Myocyte (in vitro differentiated cells): Measurements from ENCODE around the gene LIPT2. TPM values are rescaled to one million over a fixed set of nuclear protein-coding genes. Genes with fewer than 3 reads are reported as not detected.

ENCODE experiments used
- DNase-seq: peaks from one replicate; pipeline ENCODE4 v3.0.0-alpha.2; 2012; ENCODE audit warnings: low read depth
- total RNA-seq: library from RNA; depleted of rRNA; stranded (reverse); fragments of >200 nt; gene quantifications from 2 replicates; pipeline ENCODE4 v1.2.3, GENCODE V29; 2014

Gene LIPT2
- total RNA-seq, 1 donor from 2014 or later = 4.5 TPM

DNA sequence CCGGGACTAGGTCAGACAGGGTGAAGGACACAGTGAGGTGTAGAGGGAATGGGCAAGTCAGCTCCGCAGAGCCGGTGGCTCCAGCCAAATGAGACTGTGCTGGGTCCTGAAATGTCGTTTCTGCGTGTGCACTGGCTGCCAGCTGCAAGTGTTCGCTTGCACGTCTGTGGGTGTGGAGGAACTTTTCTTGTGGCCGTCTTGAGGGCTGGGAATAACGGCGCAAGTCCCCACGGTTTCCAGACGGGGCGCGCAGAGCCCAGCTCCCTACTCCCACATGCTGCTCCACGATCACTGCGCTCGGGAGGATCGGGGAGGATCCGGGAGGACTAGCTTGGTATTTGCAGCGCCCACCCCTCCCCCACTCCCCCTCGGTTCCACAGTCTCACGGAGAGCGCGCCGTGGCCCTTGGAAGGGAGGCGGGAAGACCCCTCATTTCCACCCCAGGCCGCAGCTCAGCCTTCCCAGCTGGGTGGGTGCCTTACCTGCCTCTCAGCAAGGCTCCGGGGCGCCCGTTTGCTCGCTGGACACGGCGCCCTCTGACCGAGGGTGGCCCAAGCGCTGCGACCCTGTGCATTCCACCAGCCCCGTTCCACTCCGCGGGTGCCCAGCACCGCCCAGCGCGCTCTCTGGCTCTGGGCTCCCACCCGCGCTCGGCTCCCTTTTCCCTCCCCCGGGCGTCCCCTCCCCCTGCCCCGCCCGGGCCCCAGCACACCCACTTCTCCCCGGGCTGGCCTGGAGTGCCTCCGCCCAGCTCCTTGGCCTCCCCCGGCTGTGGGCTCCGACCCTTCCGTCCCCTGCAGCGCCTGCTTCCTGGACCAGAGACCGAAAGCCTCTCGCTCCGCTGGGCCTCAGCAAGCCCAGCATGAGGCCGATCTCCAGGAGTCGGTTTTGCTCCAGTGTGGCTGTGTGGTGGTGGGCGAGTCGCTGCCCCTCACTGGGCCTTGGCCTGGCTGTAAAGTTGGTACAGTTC lies 26.3 kb downstream of the LIPT2 start, which contains the start of gene KCNE3:
Gene KCNE3 (minus strand): TSS at position 634 of the 970 bp plus-strand sequence. CDS start 9,986 bp downstream, outside the sequence.
- no peak for DNase-seq

DNA sequence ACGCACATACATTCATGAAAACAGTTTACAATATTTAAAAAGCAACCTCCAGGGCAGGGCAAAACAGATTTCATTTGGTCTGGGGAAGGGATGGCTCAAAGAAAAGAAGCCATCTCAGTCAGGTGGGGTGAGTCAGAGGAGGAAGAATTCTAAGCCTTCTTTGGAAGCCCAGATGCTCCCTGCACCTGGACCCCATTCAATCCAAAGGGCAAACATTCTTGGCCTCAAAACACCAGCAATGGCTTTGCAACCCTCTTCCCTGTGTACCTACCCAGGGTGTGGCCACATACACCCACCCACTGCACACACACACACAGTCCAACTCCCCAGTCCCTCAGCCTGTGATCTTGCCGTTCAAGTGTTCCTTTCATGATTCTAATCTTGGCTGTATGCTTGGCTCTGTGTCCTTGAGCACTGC lies 28.2 kb downstream of the LIPT2 start:
- DNase-seq = no peak

DNA sequence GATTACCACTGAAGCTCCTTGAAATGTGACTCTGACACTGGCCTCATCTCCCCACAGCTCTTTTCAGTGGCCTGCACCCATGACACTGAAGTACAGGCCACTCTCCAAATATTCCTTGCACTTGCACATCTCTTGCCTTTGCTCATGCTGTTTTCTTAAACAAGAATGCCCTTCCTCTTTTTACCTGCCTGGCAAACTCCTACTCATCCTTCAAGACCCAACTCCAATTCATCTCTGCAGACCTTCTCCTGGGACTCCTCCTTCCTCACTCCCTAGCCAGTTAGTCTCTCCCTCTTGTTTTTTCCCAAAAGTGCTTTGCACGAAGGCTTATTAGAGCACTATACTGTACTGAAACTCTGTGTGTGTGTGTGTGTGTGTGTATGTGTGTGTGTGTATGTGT lies 28.8 kb downstream of the LIPT2 start:
- no peak for DNase-seq

DNA sequence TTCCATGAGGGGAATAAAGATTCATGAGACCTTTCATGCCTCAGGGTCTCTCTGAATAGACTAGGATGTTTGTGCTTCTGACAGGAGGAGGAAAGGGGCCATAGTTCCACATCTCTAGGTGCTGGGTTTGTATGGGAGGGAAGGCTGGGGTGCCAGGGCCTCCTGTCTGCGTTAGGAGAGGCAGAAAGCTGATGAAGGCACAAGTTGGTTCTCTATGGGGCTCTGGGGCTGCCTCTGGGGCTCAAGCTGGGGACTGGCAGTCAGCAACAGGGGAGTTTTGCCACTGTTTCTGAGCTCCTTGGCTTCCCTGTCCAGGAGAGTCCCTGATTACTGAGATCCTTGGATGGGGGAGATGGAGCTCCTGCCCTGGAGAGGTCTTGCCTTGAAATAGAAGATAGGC lies 30.3 kb downstream of the LIPT2 start:
- no peak for DNase-seq

DNA sequence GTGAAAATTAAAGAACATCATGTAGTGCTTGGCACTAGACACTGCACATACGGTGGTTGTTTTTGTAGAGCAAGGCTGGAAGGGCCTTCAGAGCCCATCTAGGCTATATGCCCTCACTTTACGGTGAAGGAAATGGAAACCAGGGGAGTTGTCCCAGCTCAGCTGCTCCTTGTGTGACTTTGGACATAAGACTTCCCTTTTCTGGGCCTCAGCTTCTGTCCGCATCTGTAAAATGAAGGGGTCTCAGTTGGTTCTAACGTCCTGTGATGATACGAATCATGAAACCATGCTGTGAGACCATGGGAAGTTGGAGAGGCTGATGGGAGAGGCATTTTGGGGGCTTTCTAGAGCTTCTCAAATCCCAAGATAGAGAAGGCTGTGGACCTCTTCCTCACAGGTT lies 30.9 kb downstream of the LIPT2 start:
- no peak for DNase-seq

DNA sequence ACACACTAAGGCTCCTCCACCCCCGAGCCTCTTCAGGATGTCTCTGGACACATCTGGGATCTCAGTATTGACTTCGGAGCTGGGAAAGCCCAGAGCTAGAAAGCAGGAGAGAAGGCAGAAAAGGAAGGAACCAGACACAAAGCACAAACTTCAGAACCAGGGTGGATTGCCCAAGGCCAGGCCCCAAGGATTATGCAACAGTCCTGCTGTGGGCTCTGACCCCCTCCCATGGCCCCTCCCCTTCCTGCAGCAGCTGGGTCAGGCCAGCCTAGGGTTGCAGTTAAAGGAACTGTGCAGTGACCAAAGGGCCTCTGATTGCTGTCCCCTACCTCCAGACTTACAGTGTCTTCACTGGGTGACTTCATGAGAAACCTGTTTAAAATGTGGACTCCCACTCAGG lies 31.5 kb downstream of the LIPT2 start:
- DNase-seq = peak; percentile 40

DNA sequence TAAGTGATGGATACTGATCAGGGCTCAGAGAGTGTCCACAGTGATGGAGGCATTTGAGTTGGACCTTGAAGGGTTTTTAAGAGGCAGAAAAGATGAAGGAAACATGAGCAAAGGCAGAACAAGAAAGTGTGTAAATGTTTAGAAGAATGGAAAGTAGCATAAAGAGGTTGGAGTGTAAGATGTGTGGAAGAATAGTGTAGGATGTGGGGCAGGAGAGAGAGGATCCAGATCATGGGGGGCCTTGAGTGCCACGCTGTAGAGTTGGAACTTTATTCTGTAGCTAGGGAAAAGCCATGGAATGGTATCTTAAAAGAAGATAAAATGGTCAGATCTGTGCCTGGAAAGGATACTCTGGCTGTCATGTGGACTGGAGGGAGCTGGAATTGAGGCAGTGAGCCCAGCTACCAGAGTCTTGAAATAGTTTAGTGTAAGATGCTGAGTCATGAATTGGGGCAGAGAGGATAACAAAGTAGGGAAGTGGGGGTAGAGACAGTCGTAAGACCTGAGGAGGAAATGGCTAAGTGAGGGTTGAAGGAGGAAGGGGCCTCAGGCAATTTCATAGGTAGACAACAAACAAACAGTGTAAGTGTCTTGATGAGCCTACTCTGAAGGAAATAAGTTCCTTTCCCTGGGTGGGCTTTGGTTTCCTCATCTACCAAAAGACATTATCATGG lies 32.9 kb downstream of the LIPT2 start:
- DNase-seq = no peak

DNA sequence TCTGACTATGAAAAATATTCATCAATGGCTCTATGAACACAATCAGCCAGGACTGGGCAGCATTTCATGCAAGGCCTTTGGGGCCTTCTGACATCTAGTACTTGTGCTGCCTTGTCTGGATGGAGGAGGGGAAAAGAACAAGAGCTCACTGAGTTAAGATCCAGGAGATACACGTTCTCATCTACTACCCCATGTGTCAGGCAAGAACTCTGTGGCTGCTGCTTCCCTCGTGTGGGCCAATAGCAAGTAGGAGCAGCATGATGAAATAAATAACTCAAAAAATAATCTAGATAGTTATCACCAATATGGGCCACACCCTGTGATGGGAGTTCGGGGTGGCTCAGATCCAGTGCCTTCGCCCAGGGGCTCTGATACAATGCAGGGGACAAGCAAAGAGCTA lies 33.5 kb downstream of the LIPT2 start:
- no peak for DNase-seq

DNA sequence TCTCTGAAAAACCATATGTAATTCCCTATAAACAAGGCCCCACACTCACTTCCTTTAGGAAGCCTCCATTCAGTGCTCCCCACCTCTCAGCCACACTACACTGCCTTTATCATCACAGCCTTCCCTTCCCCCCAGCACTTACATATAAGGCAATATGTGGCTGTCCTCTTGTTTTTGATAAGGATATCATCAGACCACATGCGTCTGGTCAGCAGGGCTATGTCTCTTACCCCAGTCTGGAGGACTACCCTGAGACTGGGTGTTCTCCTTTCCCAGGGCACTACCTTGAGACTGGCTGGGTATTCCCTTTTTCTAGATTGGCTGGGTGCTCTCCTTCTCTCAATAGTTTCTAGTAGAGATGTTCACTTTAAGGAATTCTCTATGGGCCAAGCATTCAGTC lies 33.9 kb downstream of the LIPT2 start:
- no peak for DNase-seq

DNA sequence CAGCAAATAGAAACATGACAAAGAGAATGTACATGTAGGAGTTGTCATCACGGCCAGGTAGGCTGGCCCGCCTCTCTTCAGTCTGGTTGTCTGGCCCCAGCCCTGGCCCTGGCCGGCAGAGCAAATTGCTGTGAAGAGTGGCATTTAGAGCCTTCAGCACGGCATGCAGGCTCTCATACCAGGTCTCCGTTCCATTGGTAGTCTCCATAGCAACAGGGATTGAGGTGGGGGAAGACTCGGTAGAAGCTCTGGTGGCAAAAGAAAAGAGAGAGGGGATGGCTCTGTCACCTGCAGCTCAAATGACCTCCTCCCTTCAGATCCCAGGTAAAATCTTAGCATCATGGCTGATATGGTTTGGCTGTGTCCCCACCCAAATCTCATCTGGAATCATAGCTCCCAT lies 36.2 kb downstream of the LIPT2 start:
- no peak for DNase-seq

DNA sequence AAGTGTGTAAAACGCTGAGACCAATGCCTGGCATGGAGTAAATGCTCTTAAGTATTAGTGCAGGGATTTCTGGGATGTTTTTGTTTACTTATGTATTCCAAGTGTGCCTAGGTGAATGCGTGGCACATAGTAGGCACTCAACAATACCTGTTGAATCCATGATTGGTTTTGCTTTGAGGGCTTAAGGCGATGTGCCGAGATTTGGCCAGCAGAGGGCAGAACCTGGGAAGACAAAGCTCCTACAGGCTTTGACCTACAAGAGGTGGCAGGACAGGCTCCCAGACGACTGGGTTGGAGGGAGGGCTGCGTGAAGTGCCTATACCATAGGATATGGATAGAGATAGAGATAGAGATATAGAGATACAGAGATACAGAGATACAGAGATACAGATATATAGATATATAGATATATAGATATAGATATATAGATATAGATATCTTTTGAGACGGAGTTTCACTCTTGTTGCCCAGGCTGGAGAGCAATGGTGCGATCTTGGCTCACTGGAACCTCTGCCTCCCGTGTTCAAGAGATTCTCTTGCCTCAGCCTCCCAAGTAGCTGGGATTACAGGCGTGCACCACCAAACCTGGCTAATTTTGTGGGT lies 40.0 kb downstream of the LIPT2 start:
- DNase-seq = peak; percentile 56

DNA sequence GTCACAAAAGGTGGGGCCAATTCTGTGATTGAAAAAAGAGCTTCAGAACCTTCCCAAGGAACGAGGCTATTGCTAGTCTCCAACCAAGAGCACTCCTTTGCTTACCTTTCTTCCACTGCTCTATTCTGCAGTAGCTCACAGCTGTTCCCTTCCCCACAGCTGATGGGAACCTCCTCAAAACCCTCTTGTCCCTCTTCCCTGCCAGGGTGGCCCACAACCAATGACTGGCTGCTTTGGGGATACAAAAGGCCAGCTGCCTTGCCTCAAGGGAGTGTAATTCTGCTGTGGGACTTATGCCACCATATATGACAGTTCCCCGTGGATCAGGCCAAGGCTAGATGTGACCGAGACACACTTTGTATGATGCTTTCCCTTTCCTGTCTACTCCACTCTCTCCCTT lies 41.2 kb downstream of the LIPT2 start:
- peak; percentile 64 for DNase-seq

DNA sequence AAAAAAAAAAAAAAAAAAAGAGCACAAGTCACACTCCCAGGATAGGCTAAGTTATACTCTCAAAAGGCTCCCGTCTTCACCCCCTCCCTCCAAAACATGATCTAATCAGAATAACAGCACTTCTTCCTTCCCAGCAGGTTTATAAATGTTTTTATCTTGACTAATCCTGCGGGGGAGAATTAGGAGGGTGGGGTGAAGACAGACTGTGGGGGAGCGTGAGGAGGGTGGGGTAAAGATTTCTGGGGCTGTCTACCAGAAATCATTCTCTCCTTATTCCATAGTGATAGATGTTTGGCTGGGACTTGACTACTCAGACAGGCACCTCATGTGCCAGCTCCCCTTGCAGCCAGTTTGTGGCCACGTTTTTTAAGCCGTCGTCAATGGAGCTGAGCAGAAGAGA lies 43.2 kb downstream of the LIPT2 start:
- no peak for DNase-seq

DNA sequence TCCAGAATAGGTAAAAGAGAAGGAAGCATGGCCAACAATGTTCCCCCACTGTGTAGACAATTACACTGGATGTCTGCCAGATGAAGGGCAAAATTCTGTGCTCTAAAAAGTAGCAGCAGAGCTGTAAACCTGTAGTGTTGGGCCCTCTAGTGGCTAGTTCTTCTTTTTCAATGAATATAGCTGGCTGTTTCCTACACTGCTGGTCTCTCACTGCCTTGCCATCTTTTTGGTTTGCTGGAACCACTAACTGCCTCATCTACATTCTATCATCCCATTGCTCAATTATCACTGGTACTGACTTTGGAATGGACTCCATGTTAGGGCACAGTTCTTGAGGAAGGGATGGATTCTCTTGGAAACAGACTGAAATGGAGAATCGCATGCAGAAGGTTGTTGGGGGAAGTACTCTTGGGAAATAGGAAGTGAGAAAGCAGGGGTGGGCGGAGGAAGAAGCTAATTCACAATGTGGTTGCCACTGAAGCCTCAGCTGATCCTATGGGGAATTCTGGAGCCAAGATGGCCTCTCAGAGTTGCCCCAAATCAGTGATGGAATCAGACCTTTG lies 44.1 kb downstream of the LIPT2 start:
- DNase-seq = peak; percentile 84

DNA sequence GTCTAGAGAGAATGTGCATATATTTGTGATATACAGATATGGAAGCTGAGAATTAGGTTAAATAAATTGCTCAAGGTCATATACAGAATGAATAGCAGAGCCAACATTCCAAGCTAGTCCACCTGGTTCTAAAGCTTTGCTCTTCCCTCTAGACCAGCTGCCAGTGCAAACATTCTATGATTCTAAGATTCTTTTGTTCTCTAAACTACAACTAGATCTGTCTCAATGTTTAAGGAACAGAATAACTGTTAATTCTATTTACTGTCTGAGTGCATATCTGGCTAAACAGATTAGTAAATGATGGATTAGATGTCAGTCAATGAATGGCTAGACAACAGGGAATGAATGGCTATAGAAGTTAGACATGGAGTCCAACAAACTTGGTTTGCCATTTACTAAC lies 45.8 kb downstream of the LIPT2 start:
- DNase-seq = no peak

DNA sequence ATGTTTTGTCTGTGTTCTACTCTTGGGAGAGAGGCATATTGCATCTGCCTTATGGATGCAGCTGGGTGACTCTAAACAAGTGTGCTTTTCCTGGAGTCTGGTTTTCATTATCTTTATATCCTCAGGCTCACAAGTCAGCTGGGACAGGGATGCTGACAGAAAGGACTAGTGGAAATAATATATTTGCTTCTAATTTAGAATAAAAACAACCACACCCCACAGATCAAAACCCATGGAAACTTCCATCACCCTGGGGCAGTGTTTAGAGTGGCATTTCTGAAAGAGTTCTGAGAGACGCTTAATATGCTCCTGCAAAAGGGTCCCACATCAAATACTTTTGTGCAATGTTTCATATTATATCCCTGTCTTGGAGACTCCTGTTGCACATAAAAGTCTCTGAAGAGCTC lies 47.0 kb downstream of the LIPT2 start:
- DNase-seq = no peak

DNA sequence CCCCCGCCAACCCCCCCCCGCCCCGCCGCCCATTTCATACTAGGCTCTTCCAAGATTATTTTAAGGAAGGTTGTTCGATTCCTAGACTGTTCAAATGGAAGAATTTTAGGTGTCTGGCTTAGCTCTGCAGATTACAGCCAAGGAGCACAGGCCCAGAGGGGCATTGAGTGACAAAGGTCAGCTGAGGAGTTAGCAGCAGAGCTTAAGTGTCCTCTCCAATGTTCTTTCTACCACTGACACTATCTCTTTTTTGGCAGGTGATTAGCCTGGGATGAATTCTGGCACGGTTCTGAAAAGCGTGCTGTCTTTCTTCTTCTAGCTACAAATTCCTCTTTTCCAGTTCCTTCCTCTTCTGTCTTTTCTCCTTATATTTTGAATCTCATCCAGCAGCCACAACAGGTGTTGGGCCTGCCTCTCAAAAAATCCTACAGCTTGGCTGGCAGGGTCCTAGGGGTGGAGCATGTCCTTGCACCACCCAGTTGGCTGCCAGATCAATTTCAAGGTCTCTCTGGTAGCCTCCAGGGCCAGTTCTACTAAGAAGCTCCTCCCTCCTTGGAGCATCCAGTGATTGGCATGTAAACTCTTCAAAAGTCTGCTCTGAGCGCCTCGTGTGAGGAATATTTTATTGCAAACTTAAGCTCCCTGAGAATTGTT lies 49.2 kb downstream of the LIPT2 start:
- DNase-seq = peak; percentile 74

DNA sequence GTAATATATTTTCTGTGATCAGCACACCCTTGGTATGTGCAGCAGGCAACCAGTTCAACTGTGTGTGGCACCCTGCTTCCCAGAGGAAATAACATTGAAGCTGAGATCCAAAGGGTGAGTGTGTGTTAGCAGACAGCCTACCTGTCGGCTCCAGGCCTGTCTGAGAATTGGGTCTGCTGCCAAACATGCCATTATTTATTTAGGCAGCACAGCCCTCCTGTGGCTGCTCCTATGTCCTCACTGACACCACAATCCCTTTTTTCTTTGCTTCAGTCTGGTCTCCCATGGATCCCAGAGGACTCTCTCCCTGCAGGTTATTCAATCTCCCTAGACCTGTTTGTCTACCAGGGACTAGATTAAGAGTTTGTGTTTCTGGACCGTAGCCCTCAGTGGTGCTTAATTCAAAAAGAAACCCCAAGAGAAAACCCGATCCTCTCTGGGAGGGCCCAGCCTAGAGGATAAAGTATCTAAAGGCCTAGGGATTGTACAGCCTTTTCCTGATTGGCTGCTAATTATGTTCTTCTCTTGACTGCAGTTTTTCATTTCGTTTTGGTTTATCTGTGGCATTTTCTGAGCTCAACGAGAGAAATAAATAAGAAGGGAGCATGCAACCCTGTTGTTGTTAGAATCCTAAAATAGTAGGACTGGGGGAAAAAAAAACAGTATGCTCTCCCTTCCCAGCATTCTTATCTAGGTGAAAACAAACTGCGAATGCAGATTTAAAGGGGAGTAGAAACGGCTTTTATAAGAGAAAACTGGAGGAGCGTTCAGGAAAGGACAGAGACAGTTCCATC lies 50.3 kb downstream of the LIPT2 start:
- peak; percentile 43 for DNase-seq

DNA sequence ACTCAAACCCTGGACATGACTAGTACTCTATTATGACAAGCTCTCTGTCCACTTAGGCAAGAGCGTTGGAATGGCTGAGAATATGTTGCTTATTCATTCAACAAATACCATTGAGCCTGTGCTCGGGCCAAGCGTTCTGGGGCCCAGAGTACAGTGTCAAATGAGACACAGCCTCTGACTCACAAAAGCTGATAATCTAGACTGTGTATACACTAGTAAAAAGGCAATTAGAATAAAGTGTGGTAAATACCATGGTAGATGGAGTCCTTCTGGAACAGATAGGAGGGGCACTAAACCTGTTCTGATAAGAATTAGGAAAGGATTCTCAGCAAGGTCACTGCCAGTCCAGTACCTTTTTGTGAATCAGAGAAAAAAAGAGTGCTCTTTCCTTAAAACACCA lies 50.9 kb downstream of the LIPT2 start:
- no peak for DNase-seq
